ENCODE results near the gene VPS8. TPM values are rescaled to one million over a fixed set of nuclear protein-coding genes. Genes with fewer than 3 reads are reported as not detected.

Gene VPS8
- total and polyA plus RNA-seq, 2 of the 13 experiments (the other 11 are each of a cell fraction or from before 2014, with no cell fraction given): 14.2 to 35.1 TPM

DNA sequence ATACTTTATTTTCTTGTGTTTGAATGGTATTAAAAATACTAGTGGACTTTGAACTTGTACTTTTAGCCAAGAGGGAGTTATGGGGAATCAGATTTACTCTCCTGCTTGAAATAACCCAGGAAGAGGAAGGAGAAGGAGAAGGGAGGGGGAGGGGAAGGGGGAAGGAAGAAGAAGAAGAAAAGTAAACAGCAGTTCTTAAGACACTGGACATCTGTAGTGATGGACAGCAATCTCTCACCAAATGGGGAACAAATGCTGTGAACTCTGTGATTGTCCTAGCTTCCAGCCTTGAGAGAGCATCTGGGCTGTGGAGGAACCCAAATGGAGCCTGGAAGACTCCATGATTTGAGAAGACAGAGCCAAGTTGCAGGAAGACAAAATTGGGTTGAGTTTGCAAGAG, 52.0 kb downstream of the VPS8 start:
- no peaks in the 10 kb centered on the region for H3K4me1 ChIP-seq (ENCODE audit: insufficient read depth, low read length)
- no peak overlapping the region for H3K4me3 ChIP-seq (replicated peaks in 1 of 3; ENCODE audit: insufficient read depth in 1 of 3, low read depth in 2 of 3, low read length in 3 of 3)
- in situ Hi-C loops (cut with HindIII; ENCODE audit: extremely low pct_ligation_motif_present, low pct_unique_long_range_greater_than_20kb) (no loop called here), intact Hi-C loops (cut with micrococcal nuclease; ENCODE audit: unreplicated experiment) (no loop called here)
- H3K27me3 ChIP-seq (ENCODE audit: control insufficient read depth in 1 of 2, insufficient read depth in 2 of 2, low read length in 2 of 2): no peaks in the 10 kb centered on the region; a peak in 1 of 5 replicates
- FAIRE-seq (no peak), ATAC-seq (no peak), DNase-seq (ENCODE audit: low spot score) (no peak)
- H3K9ac ChIP-seq (ENCODE audit: insufficient read depth, low read depth, low read length): no peak overlapping the region
- H3K79me2 ChIP-seq (ENCODE audit: insufficient read depth, low read length): no peaks in the 10 kb centered on the region
- H2AFZ ChIP-seq (ENCODE audit: low read length): no peak overlapping the region
- no peak overlapping the region for H3K27ac ChIP-seq (ENCODE audit: extremely low read length, insufficient read depth, low read length)
- H3K9me3 ChIP-seq (ENCODE audit: low read length): no peaks in the 10 kb centered on the region
- CTCF ChIA-PET (ENCODE audit: low intra/inter-chr PET ratio, low total read pairs): no interaction called here
- no peak overlapping the region for H3K4me2 ChIP-seq (ENCODE audit: low read depth, low read length)
- POLR2A ChIA-PET: no interaction called here
- no TSS peak for BruUV-seq (replicated peaks)
- TF ChIP-seq ZNF460 (CRISPR knock-in tag; IDR thresholded peaks at IDR 0.05; ENCODE audit: borderline replicate concordance) (no peak), ZFP90 (CRISPR knock-in tag; IDR thresholded peaks at IDR 0.05; ENCODE audit: borderline replicate concordance) (no peak), ZNF326 (CRISPR knock-in tag; IDR thresholded peaks at IDR 0.05; ENCODE audit: borderline replicate concordance) (no peak), CENPT (CRISPR knock-in tag; IDR thresholded peaks at IDR 0.05; ENCODE audit: low read depth) (no peak), RFX3 (CRISPR knock-in tag; IDR thresholded peaks at IDR 0.05) (no peak), GPN1 (CRISPR knock-in tag; IDR thresholded peaks at IDR 0.05; ENCODE audit: borderline replicate concordance) (no peak), RFXANK (CRISPR knock-in tag; IDR thresholded peaks at IDR 0.05) (no peak), TOE1 (CRISPR knock-in tag; IDR thresholded peaks at IDR 0.05) (no peak), ZNF335 (CRISPR knock-in tag; IDR thresholded peaks at IDR 0.05) (no peak), SRF (IDR thresholded peaks at IDR 0.05; ENCODE audit: low read depth, low read length) (no peak)
- TF ChIP-seq, protein P1, sequence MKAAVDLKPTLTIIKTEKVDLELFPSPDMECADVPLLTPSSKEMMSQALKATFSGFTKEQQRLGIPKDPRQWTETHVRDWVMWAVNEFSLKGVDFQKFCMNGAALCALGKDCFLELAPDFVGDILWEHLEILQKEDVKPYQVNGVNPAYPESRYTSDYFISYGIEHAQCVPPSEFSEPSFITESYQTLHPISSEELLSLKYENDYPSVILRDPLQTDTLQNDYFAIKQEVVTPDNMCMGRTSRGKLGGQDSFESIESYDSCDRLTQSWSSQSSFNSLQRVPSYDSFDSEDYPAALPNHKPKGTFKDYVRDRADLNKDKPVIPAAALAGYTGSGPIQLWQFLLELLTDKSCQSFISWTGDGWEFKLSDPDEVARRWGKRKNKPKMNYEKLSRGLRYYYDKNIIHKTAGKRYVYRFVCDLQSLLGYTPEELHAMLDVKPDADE (CRISPR knock-in tag; IDR thresholded peaks at IDR 0.05): no peak
- TF ChIP-seq, protein P2, sequence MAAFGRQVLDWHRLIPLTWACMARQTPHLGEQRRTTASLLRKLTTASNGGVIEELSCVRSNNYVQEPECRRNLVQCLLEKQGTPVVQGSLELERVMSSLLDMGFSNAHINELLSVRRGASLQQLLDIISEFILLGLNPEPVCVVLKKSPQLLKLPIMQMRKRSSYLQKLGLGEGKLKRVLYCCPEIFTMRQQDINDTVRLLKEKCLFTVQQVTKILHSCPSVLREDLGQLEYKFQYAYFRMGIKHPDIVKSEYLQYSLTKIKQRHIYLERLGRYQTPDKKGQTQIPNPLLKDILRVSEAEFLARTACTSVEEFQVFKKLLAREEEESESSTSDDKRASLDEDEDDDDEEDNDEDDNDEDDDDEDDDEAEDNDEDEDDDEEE (CRISPR knock-in tag; IDR thresholded peaks at IDR 0.05): no peak
- TF ChIP-seq, protein P3, sequence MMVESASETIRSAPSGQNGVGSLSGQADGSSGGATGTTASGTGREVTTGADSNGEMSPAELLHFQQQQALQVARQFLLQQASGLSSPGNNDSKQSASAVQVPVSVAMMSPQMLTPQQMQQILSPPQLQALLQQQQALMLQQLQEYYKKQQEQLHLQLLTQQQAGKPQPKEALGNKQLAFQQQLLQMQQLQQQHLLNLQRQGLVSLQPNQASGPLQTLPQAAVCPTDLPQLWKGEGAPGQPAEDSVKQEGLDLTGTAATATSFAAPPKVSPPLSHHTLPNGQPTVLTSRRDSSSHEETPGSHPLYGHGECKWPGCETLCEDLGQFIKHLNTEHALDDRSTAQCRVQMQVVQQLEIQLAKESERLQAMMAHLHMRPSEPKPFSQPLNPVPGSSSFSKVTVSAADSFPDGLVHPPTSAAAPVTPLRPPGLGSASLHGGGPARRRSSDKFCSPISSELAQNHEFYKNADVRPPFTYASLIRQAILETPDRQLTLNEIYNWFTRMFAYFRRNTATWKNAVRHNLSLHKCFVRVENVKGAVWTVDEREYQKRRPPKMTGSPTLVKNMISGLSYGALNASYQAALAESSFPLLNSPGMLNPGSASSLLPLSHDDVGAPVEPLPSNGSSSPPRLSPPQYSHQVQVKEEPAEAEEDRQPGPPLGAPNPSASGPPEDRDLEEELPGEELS (CRISPR knock-in tag; IDR thresholded peaks at IDR 0.05): no peak
- no peaks in the 10 kb centered on the region for H4K20me1 ChIP-seq (ENCODE audit: insufficient read depth, low read length)
- H3K36me3 ChIP-seq (replicated peaks in 1 of 2; ENCODE audit: control insufficient read depth in 1 of 2, insufficient read depth in 2 of 2, low read length in 2 of 2): peaks cover 6 to 21% of the 10 kb centered on the region in 2 experiments; a peak in 4 of 5 replicates

All from HepG2 (cell line).